DND-41 (cell line): ENCODE measurements around the gene MEPE.

ENCODE experiments used
- CTCF ChIP-seq: IDR thresholded peaks from 2 replicates; pipeline ENCODE4 v1.5.1; 2012; ENCODE audit warnings: borderline replicate concordance, low read length, moderate library complexity, mild to moderate bottlenecking; ENCODE audit not compliant: poor library complexity, severe bottlenecking; ENCODE audit errors: extremely low read depth
- EZH2 ChIP-seq: IDR thresholded peaks from 3 replicates; pipeline ENCODE4 v1.6.1; 2012; ENCODE audit warnings: borderline replicate concordance, low read depth, mild to moderate bottlenecking, moderate library complexity, low read length, inconsistent platforms; ENCODE audit not compliant: severe bottlenecking

- no peak for TF ChIP-seq CTCF
- no peak for TF ChIP-seq EZH2
Measured at GRCh38 chr4:87844452-87844851, 11.7 kb downstream of the MEPE start.
